A549 (cell line): ENCODE data around the gene PLPP3. TPM values are rescaled to one million over a fixed set of nuclear protein-coding genes. Genes with fewer than 3 reads are reported as not detected.
A peak's percentile ranks its signal among the peaks of the same experiment; 100 is the strongest.

ENCODE experiments used
- ATAC-seq, 2 experiments: fragments of 200-7000 bp in 1 of 2; fragments of >200 bp in 1 of 2; cut with Nextera tagmentation in 1 of 2; cut with Tn5 transposase in 1 of 2; 3 replicates each; pipeline versions ENCODE4 v1.8.0 to v1.9.1; 2018 to 2020; ENCODE audit warnings: mild to moderate bottlenecking in 1 of 2, moderate library complexity in 1 of 2
- CTCF ChIA-PET: fragments of 300-600 bp; sonication (Branson Sonifier 250); formaldehyde crosslinking; extraction: SDS; loops from one replicate; lab custom pipeline; 2021; ENCODE audit warnings: antibody characterized with exemption, inconsistent platforms; lab: Yijun Ruan, JAX
- POLR2A ChIA-PET: fragments of 350-600 bp; formaldehyde crosslinking; extraction: SDS; loops from one replicate; lab custom pipeline; 2021; ENCODE audit warnings: antibody characterized with exemption, inconsistent platforms; lab: Yijun Ruan, JAX
- DNase-seq, 2 experiments: peaks; one replicate each; pipeline versions ENCODE4 v3.0.0 to v3.0.0-alpha.2; 2011 to 2016; ENCODE audit warnings: low read depth in 1 of 2, low spot score in 1 of 2
- FAIRE-seq: peaks from 2 replicates; lab custom pipeline; 2011; peaks lifted over from hg19 to GRCh38; lab: Jason Lieb, UNC
- H3K27ac ChIP-seq, 2 experiments: fragments of >200 bp; sonication (Bioruptor Twin); formaldehyde crosslinking; 3 replicates each; pipeline ENCODE4 v1.5.1; 2016 to 2017
- H3K4me1 ChIP-seq: fragments of >200 bp; sonication (Bioruptor Twin); formaldehyde crosslinking; 3 replicates; pipeline ENCODE4 v1.6.1; 2016
- H3K4me2 ChIP-seq: fragments of >200 bp; sonication (Bioruptor Twin); formaldehyde crosslinking; 3 replicates; pipeline ENCODE4 v1.6.1; 2016
- H3K4me3 ChIP-seq: fragments of >200 bp; sonication (Bioruptor Twin); formaldehyde crosslinking; 3 replicates; pipeline ENCODE4 v1.5.1; 2016
- H3K9me3 ChIP-seq: fragments of >200 bp; sonication (Bioruptor Twin); formaldehyde crosslinking; 3 replicates; pipeline ENCODE4 v1.6.1; 2016
- BHLHE40 ChIP-seq: IDR thresholded peaks from 2 replicates; pipeline ENCODE4 v1.6.1; 2012; ENCODE audit warnings: low read depth, low read length, inconsistent platforms
- CEBPB ChIP-seq, 2 experiments: fragments of >200 bp in 1 of 2; sonication (Bioruptor Twin) in 1 of 2; formaldehyde crosslinking in 1 of 2; IDR thresholded peaks; 2 replicates each; pipeline ENCODE4 v1.6.1; 2012 to 2016
- EHF ChIP-seq: fragments of 250-450 bp; sonication (Bioruptor Pico); IDR thresholded peaks from 2 replicates; pipeline ENCODE4 v1.5.0; 2020; ENCODE audit warnings: mild to moderate bottlenecking
- EHMT2 ChIP-seq: fragments of 200-600 bp; sonication (generic); IDR thresholded peaks from 2 replicates; pipeline ENCODE4 v1.6.1; 2016; ENCODE audit warnings: antibody characterized with exemption, low read depth, mild to moderate bottlenecking, moderate library complexity
- ESRRA ChIP-seq: fragments of 150-350 bp; IDR thresholded peaks from 2 replicates; pipeline ENCODE4 v1.6.1; 2014; ENCODE audit warnings: mild to moderate bottlenecking, low read length, borderline replicate concordance
- FOSB ChIP-seq: fragments of 250-450 bp; sonication (Bioruptor Pico); IDR thresholded peaks from 2 replicates; pipeline ENCODE4 v1.5.0; 2020; ENCODE audit warnings: mild to moderate bottlenecking, moderate library complexity
- FOSL2 ChIP-seq, 2 experiments: fragments of 450-650 bp in 1 of 2; fragments of >200 bp in 1 of 2; sonication (Bioruptor Twin) in 1 of 2; formaldehyde crosslinking; IDR thresholded peaks; 2 replicates each; pipeline versions ENCODE4 v1.5.0 to v1.6.1; 2016 to 2020; ENCODE audit warnings: mild to moderate bottlenecking in 1 of 2, moderate library complexity in 1 of 2
- HEYL ChIP-seq: fragments of 250-450 bp; sonication (Bioruptor Pico); IDR thresholded peaks from 2 replicates; pipeline ENCODE4 v1.8.0; 2021; ENCODE audit warnings: mild to moderate bottlenecking, moderate library complexity
- JUNB ChIP-seq: fragments of >200 bp; sonication (Bioruptor Twin); formaldehyde crosslinking; IDR thresholded peaks from 2 replicates; pipeline ENCODE4 v1.6.1; 2016
- MAFK ChIP-seq: fragments of 450-650 bp; IDR thresholded peaks from 2 replicates; pipeline ENCODE4 v1.6.1; 2014; ENCODE audit not compliant: partially characterized antibody
- MAX ChIP-seq: IDR thresholded peaks from 2 replicates; pipeline ENCODE4 v1.6.1; 2012
- NFE2L2 ChIP-seq: fragments of 150-350 bp; conservative IDR thresholded peaks from 2 replicates; pipeline ENCODE4 v1.6.1; 2014; ENCODE audit warnings: low read length
- NR3C1 ChIP-seq: fragments of >200 bp; sonication (Bioruptor Twin); formaldehyde crosslinking; IDR thresholded peaks from 3 replicates; pipeline ENCODE4 v1.6.1; 2017
- RFX5 ChIP-seq: fragments of 450-650 bp; IDR thresholded peaks from 2 replicates; pipeline ENCODE4 v1.7.1; 2014; ENCODE audit warnings: antibody characterized with exemption, mild to moderate bottlenecking, moderate library complexity
- RNF2 ChIP-seq: fragments of 200-600 bp; sonication (generic); IDR thresholded peaks from 2 replicates; pipeline ENCODE4 v1.6.1; 2016; ENCODE audit warnings: low read depth, mild to moderate bottlenecking, antibody characterized with exemption, moderate library complexity, borderline replicate concordance
- SREBF2 ChIP-seq: fragments of 450-650 bp; IDR thresholded peaks from 2 replicates; pipeline ENCODE4 v1.6.1; 2014; ENCODE audit warnings: mild to moderate bottlenecking, moderate library complexity
- USF2 ChIP-seq: fragments of 450-650 bp; IDR thresholded peaks from 2 replicates; pipeline ENCODE4 v1.6.1; 2014; ENCODE audit warnings: antibody characterized with exemption
- ZSCAN20 ChIP-seq: fragments of 250-450 bp; sonication (Bioruptor Pico); IDR thresholded peaks from 2 replicates; pipeline ENCODE4 v1.8.0; 2022; ENCODE audit warnings: mild to moderate bottlenecking, moderate library complexity
- WGBS: methylation state at CpG from one replicate; pipeline ENCODE4 v1.1.6; 2017; ENCODE audit errors: missing lambda C conversion rate; 5-methylcytosine and 5-hydroxymethylcytosine counted together
- polyA plus RNA-seq, 4 experiments: library from polyadenylated mRNA; depleted of rRNA in 3 of 4; stranded (reverse); fragments of >200 nt; fragmentation: RNase III in 1 of 4; extraction: RNeasy Plus Mini Kit Qiagen cat#74134 plus additional on column Dnase treatment in 1 of 4; gene quantifications; 2 replicates in 3 of 4; 3 replicates in 1 of 4; pipeline ENCODE4 v1.2.3, GENCODE V29; 2011 to 2017
- TF ChIP-seq, protein P1 (sequence below): IDR thresholded peaks from 2 replicates; pipeline ENCODE4 v1.6.1; 2012
- TF ChIP-seq, protein P2 (sequence below): fragments of 200-600 bp; sonication (generic); IDR thresholded peaks from 2 replicates; pipeline ENCODE4 v1.6.1; 2016; ENCODE audit warnings: antibody characterized with exemption, mild to moderate bottlenecking, moderate library complexity
- TF ChIP-seq, protein P3 (sequence below): fragments of 250-450 bp; sonication (Bioruptor Pico); IDR thresholded peaks from 2 replicates; pipeline ENCODE4 v1.5.0; 2021; ENCODE audit warnings: mild to moderate bottlenecking, moderate library complexity, borderline replicate concordance

Gene PLPP3
- polyA plus RNA-seq, 2 of the 4 experiments (the other 2 are of a cell fraction): 23.6 to 25.6 TPM

DNA sequence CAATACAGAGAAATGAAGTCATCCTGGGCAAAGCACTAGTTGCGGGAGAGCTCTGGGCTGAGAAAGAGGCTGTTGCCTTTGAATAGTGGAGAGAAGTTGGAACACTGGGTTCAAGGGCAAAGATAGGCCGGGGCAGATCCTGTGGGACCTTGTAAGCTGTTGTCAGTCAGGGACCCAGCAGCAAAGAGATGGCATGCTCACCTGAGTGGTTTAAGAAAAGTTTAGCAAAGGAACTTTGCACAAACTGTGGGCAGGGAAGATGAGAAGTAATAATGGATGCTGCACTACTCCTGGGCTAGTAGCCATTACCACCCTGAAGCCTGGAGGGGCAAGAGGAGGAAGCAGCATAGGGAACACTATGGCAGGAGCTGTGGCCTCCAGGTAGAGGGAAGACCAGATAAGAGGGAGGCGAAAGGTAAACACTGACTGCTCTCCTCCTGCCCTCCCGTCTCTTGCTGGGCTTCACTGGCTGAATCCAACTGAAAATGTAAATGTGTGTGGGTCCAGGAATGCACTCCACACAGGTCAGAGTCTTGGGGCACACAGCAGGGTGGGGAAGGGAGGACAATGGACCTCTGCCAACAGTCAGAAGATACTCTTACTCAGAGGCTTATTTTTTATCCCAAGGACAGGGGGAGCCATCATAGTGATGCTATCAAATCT lies 129.2 kb downstream of the PLPP3 start:
- ATAC-seq: no peak; a peak in 1 of 6 replicates
- CTCF ChIA-PET: no interaction called here
- peaks cover 54% of the 10 kb centered on the region for H3K4me1 ChIP-seq

DNA sequence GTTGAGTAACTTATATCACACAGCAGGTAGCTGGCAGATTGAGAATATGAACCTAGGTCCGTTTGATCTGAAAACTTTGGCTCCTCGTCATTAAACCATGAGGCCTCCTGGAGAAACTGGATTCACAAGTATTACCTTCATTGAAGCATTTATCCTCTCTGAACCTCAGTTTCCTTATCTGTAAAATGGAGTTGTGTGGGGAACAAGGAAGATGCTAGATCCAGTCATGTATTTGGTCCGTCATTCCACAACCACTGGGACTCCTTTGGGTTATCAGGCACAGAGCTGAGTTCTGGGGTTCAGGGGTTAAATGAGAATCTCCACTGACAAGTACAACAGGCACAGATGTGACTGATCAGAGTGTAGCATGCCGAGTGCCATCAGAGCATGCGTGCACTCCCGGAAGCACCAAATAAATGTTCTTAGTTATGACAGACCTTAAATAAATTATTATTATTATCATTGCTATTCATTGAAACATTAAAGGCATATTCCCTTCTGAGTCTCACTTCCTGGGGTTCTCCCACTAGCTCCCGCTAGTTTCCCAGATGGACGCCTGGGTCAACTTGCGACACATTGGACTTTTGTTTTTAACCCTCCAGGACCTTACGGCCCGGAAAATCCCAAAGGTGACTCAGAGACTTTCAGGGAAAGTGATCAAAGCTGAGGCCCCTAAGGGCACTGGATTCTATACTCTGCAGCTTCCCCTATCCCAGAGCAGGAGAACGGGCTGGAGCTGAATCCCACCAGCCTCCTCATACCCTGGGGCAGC lies 130.6 kb downstream of the PLPP3 start:
- peaks cover 54% of the 10 kb centered on the region for H3K4me1 ChIP-seq
- H3K9me3 ChIP-seq: no peaks in the 10 kb centered on the region
- 50% methylated on average over 11 of the region's 12 CpGs for WGBS
- TF ChIP-seq CEBPB (IDR thresholded peaks at IDR 0.05): no peak
- no peak for TF ChIP-seq FOSL2 (IDR thresholded peaks at IDR 0.05)
- TF ChIP-seq FOSL2 (CRISPR knock-in tag; IDR thresholded peaks at IDR 0.05): peak; percentile 24; the same call in 1 of the 2 replicates
- no peak for TF ChIP-seq EHF (CRISPR knock-in tag)
- DNase-seq (peak; percentile 15 to 21), ATAC-seq (peak in 1 of 2 experiments; percentile 48; a peak in 2 of 6 replicates), FAIRE-seq (no peak)
- H3K4me2 ChIP-seq: peak overlapping the region; percentile 48
- peak overlapping the region; percentile 15 to 77; a peak in 3 of 6 replicates for H3K27ac ChIP-seq
- ChIA-PET POLR2A (no interaction called here), CTCF (interaction anchor here (1.1 kb wide), 1 partner anchor 11 kb away, joined by 3 read pairs; no protein-coding TSS in a partner anchor)
- H3K4me3 ChIP-seq: no peak overlapping the region

More for the DNA sequence above, 129.2 kb downstream of the PLPP3 start:
- WGBS: 61% methylated on average over 4 of the region's 4 CpGs
- peak overlapping the region; percentile 30 to 68; a peak in 4 of 6 replicates for H3K27ac ChIP-seq
- POLR2A ChIA-PET: no interaction called here
- TF ChIP-seq NFE2L2 (no peak), CEBPB (IDR thresholded peaks at IDR 0.05) (no peak), EHMT2 (no peak), USF2 (no peak), NR3C1 (no peak), RNF2 (no peak), FOSB (no peak)
- H3K4me2 ChIP-seq: no peak overlapping the region
- FAIRE-seq (no peak), DNase-seq (no peak)
- H3K4me3 ChIP-seq: no peak overlapping the region
- no peaks in the 10 kb centered on the region for H3K9me3 ChIP-seq

- no peak for FAIRE-seq
- no peak for DNase-seq
- ChIA-PET CTCF (no interaction called here), POLR2A (no interaction called here)
- no peak for ATAC-seq
- no peak overlapping the region for H3K4me3 ChIP-seq
- no peak overlapping the region for H3K4me2 ChIP-seq
- 93% methylated on average over 2 of the region's 2 CpGs for WGBS
- H3K4me1 ChIP-seq: peaks cover 54% of the 10 kb centered on the region
- H3K9me3 ChIP-seq: no peaks in the 10 kb centered on the region
- no peak for TF ChIP-seq HEYL (CRISPR knock-in tag)
- TF ChIP-seq, protein P1, sequence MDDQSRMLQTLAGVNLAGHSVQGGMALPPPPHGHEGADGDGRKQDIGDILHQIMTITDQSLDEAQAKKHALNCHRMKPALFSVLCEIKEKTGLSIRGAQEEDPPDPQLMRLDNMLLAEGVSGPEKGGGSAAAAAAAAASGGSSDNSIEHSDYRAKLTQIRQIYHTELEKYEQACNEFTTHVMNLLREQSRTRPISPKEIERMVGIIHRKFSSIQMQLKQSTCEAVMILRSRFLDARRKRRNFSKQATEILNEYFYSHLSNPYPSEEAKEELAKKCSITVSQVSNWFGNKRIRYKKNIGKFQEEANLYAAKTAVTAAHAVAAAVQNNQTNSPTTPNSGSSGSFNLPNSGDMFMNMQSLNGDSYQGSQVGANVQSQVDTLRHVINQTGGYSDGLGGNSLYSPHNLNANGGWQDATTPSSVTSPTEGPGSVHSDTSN: no peak
- TF ChIP-seq ZSCAN20 (CRISPR knock-in tag): no peak
- no peak for TF ChIP-seq MAX
- no peak for TF ChIP-seq RFX5
- no peak for TF ChIP-seq SREBF2
- TF ChIP-seq MAFK: no peak
- TF ChIP-seq JUNB: no peak
- TF ChIP-seq, protein P2, sequence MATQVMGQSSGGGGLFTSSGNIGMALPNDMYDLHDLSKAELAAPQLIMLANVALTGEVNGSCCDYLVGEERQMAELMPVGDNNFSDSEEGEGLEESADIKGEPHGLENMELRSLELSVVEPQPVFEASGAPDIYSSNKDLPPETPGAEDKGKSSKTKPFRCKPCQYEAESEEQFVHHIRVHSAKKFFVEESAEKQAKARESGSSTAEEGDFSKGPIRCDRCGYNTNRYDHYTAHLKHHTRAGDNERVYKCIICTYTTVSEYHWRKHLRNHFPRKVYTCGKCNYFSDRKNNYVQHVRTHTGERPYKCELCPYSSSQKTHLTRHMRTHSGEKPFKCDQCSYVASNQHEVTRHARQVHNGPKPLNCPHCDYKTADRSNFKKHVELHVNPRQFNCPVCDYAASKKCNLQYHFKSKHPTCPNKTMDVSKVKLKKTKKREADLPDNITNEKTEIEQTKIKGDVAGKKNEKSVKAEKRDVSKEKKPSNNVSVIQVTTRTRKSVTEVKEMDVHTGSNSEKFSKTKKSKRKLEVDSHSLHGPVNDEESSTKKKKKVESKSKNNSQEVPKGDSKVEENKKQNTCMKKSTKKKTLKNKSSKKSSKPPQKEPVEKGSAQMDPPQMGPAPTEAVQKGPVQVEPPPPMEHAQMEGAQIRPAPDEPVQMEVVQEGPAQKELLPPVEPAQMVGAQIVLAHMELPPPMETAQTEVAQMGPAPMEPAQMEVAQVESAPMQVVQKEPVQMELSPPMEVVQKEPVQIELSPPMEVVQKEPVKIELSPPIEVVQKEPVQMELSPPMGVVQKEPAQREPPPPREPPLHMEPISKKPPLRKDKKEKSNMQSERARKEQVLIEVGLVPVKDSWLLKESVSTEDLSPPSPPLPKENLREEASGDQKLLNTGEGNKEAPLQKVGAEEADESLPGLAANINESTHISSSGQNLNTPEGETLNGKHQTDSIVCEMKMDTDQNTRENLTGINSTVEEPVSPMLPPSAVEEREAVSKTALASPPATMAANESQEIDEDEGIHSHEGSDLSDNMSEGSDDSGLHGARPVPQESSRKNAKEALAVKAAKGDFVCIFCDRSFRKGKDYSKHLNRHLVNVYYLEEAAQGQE: no peak
- no peak for TF ChIP-seq BHLHE40
- no peak for TF ChIP-seq ESRRA
- TF ChIP-seq, protein P3, sequence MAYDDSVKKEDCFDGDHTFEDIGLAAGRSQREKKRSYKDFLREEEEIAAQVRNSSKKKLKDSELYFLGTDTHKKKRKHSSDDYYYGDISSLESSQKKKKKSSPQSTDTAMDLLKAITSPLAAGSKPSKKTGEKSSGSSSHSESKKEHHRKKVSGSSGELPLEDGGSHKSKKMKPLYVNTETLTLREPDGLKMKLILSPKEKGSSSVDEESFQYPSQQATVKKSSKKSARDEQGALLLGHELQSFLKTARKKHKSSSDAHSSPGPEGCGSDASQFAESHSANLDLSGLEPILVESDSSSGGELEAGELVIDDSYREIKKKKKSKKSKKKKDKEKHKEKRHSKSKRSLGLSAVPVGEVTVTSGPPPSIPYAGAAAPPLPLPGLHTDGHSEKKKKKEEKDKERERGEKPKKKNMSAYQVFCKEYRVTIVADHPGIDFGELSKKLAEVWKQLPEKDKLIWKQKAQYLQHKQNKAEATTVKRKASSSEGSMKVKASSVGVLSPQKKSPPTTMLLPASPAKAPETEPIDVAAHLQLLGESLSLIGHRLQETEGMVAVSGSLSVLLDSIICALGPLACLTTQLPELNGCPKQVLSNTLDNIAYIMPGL (CRISPR knock-in tag): no peak
- H3K27ac ChIP-seq: peak overlapping the region in 1 of 2 experiments; percentile 4; a peak in 2 of 6 replicates
These were observed 131.5 kb downstream of the PLPP3 start for GRCh38 chr1:56447823-56448222.
